Measurements from ENCODE around the gene SLC51B.
"Not testable (repeated sequence)": the region's sequence is repeated elsewhere in the genome, so short reads cannot be mapped to it uniquely, and the experiment has no call there.

Gene SLC51B

DNA sequence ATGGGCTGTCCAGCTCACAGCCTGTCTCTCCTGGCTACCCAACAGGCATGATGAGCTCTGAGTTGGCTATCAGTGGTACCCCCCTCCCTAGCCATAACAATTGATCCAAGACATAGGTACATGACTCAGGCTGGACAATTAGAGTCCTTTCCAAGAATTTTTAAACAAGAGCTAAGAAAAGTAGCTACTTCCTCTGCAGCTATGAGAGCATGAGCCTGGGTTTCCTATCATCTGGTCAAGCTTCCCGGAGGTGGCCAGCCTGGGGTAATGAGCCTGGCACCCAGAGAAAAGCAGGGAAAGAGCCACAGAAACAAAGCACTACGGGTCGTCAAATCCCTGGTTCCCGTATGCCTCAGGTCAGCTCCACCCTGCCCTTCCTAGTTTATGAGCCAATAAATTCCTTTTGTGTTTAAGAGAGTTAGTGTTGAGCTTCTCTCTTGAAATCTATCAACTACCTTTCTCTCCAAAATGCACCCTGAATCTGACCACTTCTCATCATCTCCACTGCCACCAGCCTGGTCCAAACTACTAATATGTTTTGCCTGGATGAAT, 2.3 kb upstream of the SLC51B start:
- DNase-seq = no peak

DNA sequence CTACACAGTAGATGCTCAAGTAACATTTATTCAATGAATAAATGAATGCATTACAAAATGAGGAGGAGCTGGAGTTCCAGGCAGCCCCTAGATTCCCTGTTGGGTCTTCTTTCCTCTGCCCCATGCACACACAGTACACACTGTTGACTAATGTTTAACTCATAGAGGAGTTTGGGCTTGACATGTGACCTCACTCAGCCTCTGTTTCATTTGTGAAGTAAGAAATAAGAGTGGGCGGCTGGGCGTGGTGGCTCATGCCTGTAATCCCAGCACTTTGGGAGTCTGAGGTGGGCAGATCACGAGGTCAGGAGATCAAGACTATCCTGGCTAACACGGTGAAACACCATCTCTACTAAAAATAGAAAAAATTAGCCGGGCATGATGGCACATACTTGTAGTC, 969 bp upstream of the SLC51B start:
- not testable (repeated sequence) for DNase-seq

DNA sequence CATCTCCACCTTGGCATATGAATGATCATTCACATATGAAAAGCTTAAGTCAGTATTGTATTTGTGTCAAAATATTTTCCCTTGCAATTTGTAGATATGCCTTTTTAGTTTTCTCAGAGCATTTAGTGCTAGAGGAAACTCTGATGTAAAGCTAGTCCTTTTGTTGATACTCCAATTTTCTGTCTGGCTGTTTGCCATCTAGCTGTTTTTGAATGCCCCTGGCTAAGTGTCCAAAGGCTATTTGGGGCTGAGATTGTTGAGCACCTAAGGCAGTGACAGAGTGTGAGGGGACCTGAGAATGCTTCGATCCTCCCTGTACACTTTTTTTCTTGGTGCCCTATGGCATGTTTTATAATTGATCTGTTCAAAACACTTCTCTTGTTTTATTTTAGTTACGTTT, 3.1 kb downstream of the SLC51B start:
- no peak for DNase-seq

DNA sequence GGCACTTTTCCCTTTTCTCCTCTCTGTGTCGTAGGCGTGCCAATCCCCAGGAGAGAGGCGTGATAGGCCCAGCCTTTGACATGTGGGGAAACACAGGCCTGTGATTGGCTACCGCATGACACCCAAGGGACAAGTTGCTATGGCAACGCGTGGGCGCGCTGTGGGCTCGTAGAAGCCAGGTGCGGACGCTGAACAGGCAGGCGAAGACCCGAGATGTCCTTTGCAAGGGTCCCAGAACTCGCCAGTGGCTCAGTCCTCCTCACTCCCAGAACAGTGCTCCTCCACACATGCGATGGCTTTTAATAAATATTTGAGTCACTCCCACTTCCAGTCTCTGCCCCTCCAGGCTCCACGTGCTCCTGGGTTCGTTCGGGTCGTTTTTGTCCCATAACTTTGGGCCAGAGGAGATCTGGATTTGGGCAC, 4.2 kb downstream of the SLC51B start:
- peak; percentile 80 for DNase-seq

DNA sequence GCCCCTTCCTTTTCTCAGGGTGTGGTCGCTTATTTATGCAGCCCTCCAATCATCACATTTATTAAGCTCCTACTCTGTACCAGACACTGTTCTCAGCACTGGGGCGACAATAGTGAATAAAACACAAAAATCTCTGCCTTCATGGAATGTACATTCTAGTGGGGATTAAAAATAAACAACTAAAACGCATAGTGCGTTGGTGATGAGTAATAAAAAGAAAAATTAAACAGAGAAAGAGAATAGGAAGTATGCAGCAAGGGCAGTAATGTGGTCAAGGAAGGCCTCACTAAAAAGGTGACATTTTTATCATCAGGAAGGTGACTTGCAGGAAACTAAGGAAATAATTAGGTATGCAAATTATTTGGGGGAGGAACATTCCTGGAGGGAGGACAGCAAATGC, 5.1 kb downstream of the SLC51B start:
- no peak for DNase-seq

DNA sequence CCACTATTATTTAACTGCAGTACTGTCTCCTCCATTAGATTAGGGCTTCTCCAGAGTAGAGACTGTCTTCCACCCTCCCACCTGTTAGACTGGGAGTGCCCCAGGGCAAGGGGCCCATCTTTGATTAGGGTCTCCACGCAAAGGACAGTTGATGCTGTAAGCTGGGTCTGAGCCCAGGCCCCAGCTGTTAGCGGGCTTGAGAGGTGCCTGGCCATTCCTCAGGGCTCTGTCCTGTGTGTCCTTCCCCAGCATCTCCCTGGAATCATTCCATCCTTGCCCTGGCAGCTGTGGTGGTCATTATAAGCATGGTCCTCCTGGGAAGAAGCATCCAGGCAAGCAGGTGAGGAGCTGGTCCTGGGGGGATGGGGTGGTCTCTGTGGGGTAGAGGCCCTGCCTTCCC, 6.1 kb downstream of the SLC51B start:
- no peak for DNase-seq

DNA sequence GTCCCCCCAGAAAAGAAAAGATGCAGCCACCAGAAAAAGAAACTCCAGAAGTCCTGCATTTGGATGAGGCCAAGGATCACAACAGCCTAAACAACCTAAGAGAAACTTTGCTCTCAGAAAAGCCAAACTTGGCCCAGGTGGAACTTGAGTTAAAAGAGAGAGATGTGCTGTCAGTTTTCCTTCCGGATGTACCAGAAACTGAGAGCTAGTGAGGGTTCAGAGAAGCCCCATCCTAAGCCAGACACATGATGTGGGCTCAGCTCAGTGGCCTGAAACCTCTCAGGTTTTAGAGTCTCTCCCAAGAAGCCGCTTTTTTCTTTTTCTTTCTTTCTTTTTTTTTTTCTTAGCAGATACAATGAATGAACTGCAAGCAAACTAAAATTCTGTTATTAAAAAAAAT, 7.8 kb downstream of the SLC51B start:
- no peak for DNase-seq

DNA sequence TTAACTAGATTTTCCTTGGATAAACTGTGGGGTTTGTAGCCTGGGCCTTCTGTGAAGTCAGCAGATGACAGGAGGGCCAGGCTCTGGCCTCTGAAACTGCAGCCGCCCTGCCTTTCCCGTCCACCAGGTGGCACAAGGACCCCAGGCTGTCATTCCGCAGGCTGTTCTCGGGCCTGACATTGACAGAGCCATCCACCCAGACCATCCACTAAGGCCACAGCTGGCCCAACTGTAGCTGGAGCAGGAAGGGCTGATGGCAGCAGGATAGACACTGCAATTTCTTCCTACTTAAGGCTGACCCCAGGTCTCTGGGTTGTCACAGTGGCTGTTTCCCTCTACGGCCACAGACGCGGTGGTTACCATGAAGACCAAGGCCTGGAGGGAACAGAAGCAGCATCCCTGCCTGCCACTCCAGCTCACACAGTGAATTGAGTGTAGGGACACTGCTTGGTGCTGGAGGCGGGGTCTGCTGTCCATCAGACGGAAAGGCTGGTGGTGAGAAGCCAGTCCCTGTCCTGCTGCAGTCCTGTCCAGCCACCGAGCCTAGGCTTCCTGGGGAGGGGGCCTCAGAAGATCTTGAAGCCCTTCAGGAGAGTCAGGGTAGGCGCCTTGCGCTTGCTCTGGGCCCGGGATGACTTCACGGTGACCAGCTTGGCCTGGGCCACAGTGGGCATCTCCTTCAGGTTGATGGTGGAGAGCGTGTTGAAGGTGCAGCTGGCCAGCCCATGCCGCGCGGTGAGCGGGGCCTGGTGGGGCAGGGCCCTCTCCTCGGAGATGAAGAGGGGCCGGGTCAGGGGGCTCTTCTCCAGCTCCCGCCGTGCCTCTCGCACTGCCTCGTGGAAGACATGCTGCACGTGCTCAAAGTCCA, 9.4 kb downstream of the SLC51B start:
- peak; percentile 76 for DNase-seq

DNA sequence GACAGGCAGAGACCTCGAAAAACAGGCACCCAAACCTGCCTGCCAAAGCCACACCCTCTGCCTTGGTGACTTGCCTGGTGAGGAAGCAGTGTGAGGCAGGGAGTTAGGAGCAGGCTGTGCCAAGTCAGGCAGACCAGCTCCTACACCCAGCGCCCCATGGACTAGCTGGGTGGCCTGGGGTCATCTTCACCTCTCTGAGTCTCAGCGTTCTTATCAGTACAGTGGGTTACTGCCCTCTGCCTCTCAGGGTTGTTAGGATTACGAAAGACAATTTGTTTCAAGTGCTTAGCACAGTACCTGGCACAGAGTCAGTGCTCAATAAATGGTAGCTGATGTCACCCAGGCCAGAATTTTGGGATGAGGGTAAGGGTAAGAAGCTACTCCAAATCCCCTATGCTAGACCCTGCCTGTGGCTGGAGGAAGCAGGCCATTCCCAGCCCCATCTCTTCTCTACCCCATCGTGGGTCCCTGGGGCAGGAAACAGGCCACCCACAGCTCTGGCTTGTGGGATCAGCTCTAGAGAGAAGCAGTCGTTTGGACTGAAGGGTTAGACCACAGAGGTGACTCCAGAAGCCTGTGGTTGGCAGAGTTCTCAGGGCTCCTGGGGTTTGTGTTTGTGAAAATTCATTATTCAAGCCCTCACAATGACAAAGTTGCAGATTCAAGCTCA, 10.1 kb downstream of the SLC51B start:
- DNase-seq = no peak

DNA sequence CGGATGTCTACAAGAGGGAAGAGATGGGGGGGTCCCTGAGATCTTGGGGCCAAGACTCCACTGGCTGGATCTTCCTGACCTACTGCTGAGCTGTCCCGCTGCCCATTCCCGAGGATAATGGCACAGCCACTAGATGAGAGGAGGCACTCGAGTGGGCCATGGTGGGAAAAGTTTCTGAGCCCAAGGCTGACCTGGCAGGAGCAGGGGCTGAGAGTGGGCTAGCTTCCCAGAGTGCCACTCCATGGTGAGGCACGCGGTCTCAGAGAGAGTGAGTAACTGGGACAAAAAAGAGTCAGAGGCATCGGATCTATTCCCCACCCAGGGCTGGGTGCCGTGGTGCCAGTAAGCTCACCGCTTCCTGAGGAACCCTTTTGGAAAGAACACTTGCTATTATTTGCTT, 10.9 kb downstream of the SLC51B start:
- DNase-seq = no peak

DNA sequence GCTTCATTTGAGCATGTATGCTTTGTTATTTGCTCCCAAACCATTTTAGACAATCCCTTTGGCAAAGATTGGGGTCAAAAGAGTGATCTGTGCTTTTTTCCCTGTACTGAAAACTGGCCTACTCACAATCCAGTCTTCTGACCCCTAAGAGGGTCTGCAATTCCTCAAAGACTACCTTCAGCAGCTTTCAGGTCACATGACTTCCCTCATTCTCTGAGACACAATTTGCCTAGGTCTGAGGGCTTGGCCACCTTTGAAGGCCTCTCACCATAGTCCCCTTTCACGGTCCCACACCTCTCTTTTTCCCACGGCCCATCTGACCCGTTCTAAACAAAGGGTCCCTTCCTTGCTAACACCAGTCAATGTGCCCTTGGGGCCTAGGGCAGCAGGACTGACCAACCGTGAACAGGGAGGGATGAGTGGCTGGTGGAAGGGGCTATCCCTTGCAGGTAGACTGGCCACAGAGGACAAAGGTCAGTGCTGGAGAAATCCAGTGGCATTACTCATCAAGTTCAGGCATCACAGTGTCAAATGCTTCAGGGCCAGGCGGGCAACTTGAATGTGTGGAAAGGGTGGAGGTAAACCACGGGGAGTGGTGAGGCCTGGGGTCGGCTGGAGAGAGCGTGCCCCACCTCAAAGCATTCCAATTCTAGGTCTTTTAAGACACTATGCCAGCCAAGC, 11.8 kb downstream of the SLC51B start:
- no peak for DNase-seq

DNA sequence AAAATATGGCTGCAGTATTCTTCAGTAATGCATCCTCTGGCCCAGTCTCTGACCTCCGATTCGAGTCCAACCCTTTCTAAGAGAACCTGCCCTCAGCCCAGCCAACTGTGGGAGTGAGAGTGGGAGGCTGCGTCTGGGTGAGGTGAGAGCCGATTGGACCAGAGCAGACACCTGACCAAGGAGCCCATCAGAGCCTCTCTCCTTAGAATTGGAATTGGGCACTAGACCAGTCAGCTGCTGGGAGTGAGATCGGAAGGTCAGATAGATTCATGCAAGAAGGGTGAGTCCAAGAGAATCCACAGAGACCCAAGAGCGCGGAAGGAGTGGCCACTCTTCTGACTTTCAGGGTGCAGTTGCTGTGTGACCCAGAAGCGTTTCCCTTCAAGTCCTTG, 12.4 kb downstream of the SLC51B start:
- DNase-seq = no peak

DNA sequence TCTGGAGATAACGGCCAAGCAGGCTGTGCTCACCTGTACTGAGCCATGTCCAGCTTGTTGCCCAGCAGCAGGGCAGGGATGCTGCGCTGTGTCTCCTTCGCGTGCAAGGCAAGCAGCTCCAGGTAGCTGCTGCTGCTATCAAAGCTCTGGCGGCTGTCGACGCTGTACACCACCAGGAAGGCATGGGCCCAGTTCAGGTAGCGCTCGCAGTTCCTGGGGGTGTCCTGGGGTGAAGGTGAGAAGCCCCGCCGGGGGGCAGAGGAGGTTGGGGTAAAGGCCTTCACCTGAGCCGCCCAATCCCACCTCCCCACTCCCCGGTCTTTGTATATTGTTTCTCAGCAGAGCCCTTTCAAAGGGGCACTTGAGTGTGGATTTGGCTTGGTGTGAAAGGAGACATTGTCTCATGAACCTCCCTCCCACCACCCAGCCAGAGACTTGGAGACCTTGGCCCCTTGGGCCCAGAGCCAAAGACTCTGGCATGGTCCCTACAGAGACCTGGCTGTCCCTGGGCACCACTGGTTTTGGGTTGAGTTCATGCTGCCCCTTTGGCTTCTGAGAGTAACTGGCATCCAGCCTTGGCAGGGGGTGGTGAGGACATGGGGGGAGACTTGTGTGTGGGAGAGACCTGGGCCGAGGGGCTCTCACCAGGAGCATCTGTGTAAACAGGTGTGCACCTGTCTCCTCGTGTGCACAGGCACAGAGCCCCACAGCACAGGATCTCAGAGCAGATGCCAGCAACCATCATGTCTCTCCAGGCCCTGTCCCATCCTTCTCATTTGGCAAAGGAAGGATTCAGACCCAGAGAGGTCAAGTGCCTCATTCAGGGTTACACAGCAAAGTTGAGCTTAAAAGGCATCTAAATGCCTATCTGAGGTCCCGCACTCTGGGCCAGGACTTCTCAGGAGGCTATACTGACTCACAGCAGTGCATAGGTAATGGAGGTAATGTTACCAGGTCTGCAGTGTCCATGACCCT, 13.5 kb downstream of the SLC51B start:
- DNase-seq = no peak

DNA sequence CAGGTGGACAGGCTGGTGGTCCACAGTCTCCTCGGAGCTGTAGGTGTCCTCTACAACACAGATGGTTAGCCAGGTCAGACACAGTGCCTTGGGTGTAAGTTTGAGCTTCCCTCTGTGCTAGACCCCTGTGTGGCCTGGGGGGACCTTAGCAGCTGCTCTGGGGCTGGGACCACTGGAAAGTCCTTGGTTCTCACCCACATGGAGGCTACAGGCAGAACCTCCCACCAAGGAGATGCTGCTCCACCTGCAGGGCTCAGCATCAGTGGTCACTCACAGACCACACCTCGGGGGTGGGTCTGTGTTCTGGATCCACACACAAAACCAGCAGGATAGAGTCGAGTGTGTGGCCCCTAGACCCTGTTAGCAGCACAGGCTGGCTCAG, 14.2 kb downstream of the SLC51B start:
- DNase-seq = no peak

DNA sequence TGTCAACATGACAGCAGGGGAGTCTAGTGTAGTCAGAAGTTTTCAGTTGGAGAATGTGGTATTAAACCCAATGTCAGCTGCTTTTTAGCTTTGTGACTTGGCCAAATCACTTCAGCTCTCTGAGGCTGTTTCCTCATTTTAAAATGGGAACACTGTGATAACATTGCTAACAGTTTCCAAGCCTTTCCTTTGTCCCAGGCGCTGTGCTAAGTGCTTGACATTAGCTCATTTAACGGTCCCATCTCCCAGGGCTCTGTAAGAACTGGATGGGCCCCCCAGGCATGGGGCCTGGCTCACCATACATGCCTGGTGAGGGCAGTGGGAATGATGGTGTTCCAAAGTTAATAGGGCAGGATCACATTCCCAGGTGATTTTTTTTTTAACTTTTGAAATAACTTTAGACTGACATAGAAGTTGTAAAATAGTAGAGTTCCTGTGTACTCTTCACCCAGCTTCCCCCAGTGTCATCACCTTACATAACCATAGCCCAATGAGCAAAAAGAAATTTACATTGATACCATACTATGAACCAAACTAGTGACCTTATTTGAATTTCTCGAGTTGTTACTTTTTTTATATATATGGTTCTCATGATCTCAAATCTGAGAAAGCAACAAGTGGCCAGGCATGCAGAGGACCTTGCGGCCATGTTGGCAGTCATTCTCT, 14.9 kb downstream of the SLC51B start:
- no peak for DNase-seq

DNA sequence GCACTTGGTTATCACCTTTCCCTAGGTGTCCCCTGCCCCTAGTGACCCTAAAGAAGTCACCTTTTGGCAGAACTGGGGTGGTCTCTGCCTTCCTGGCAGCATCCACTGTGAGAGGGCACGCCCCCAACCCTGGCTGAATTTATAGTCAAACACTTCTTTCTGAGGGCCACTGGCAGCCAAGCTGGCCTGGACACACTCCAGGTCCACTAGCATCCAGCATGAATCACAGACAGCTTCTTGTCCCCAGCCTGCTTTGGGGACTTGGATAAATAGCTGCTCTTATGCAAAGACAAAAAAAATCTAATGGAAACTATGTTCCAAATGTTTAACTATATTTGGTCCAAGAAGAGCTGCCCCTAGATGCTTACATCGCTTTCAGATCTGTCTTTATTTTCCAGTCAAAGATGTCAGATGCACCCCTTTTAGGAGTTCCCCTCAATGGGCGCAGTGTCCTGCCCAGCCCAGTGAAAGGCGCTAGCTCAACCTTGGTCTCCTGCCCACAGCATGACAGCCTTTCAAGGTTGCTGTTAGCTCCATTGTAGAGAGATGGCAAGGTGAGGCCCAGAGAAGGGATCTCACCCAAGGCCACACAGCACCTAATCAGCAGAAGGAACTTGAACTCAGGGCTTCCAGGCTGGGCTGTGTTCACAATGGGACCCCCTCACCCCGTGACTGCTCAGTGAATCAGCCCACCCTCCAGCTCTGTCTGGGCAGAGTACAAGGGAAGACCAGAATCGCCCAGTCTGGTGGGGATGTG, 15.6 kb downstream of the SLC51B start:
- no peak for DNase-seq

DNA sequence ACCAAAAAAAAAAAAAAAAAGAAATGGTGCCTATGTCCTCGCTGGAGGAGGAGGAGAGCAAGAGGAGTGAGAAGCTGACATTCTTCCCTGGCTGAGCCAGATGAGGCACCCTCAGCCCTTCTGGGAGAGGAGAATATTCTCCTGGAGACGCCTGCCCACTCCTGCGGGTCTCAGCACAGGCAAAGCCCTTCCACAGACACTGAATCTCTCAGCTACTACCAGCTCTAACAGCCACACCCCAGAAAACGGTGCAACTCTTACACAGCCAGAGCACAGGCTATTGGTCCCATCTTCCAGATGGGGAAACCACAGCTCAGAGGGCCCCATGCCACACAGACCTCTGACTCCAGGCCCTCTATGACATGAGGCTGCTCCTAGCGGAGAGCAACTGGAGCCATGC, 16.9 kb downstream of the SLC51B start:
- DNase-seq = no peak

DNA sequence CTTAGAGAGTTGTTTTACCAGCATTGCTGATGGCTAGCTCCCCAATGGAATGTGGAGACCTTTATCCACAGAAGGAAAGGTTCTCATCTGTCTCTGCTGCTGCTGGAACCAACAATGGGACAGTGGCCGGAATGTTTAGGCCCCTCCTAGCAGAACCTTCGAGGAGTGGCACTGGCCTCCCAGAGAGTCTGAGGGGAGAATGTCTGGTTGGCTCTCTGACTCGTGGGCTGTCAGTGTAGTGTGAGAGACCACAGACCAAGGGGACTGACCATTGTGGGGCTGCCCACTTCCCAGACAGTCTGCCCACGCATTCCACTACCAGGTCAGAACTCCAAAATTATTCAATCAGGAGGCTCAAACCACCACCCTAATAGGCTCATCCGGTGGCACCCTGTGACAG, 17.5 kb downstream of the SLC51B start:
- DNase-seq = no peak

DNA sequence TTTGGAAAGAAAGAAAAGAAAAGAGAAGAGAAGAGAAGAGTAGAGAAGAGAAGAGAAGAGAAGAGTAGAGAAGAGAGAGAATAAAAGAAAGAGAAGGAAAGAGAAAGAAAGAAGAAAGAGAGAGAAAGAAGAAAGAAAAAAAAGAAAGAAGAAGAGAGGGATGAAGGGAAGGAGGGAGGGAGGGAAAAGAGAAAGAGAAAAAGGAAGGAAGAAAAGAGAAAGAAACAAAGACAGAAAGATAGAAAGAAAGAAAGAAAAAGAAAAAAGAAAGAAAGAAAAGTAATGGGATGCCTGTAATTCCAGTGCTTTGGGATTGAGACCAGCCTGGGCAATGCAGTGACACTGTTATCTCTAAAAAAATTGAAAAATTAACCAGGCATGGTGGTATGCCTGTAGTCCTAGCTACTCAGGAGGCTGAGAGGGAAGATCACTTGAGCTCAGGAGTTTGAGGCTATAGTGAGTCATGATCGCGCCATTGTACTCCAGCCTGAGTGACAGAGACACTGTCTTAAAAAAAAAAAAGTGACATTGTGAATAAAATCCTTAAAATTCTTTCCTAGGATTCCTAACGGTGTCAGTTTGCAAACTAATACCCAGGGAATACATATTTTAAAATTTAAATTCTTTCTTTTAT, 20.9 kb downstream of the SLC51B start:
- no peak for DNase-seq

DNA sequence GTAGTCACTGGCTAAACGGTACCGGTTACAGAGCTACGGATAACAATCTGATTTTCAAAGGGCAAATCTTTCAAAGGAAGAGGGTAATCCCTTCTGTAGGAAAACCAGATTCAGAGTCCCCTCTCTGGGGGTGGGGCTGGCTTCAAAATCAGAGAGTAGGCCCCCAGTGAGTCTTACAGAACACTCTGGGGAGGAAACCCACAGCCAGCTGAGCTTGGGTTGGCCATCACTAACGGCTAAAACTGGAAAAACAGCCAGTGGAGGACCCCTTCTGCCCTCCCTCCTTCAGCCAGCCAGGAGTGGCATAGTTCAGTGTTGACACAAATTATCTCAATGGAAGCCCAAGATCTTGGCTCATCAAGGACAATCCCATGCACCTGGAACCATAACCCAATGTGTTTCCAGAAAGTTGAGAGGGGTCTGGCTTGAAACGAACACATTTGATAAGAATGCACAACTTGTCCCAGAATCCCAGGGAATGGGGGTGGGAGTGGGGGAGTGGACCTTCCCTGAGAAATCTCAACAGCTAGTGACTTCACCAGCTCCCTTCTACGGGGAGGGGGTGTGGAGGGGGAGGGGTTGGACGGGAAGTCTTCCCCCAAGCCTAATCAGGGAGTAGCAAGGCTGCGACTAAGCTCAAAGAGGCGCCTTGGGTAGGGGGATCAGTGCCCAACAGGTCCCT, 21.6 kb downstream of the SLC51B start:
- DNase-seq = no peak
